Mononuclear cell (primary cell): ENCODE measurements around the gene NAIF1. TPM values are rescaled to one million over a fixed set of nuclear protein-coding genes. Genes with fewer than 3 reads are reported as not detected.

Source experiments
- H3K27me3 ChIP-seq: 2 replicates; pipeline ENCODE4 v1.6.0; 2011; ENCODE audit warnings: low read length, control low read depth; ENCODE audit not compliant: insufficient read depth
- H3K4me1 ChIP-seq: 2 replicates; pipeline ENCODE4 v1.5.1; 2011; ENCODE audit warnings: mild to moderate bottlenecking, low read length, control low read depth; ENCODE audit not compliant: insufficient read depth
- H3K4me3 ChIP-seq: 2 replicates; pipeline ENCODE4 v1.5.1; 2011; ENCODE audit warnings: mild to moderate bottlenecking, low read length, moderate library complexity
- H3K9me3 ChIP-seq: 2 replicates; pipeline ENCODE4 v1.5.1; 2011; ENCODE audit warnings: low read depth, mild to moderate bottlenecking, control low read depth, low read length
- total RNA-seq: library from RNA; depleted of rRNA; stranded (reverse); fragments of >200 nt; gene quantifications from one replicate; pipeline ENCODE4 v1.2.3, GENCODE V29; 2012

NAIF1 gene
- total RNA-seq, 1 donor: 14.0 TPM

DNA sequence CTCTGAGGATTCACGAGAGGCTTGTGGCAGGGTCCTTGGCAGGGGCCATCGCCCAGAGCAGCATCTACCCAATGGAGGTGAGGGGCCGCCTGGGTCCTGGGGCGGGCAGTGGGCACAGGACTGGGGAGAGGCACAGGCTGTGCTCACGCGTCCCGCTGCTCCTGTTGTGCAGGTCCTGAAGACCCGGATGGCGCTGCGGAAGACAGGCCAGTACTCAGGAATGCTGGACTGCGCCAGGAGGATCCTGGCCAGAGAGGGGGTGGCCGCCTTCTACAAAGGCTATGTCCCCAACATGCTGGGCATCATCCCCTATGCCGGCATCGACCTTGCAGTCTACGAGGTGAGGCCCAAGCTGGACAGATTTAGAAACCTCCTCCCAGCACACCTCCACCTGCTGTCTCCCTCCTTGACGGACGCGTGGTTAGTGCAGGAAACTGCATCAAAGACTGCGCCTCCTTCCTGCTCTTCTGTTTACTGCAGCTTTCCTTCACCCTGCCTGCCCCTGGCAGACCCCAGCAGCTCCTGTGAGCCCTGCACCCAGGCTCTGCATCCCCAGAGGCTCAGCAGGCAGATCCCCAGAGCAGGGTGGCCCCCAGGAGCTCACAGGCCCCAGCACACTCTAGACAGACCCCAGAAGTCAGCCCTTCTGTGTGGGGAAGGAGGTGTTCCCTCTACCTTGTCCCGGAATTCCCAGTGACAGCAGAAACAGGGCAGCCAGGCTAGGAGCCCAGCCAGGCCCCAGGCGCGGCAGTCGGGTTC lies 39.2 kb upstream of the NAIF1 start:
- Histone ChIP-seq H3K9me3 (no peaks in the 10 kb centered on the region), H3K4me1 (peaks cover 8% of the 10 kb centered on the region), H3K27me3 (no peaks in the 10 kb centered on the region), H3K4me3 (no peak overlapping the region)

DNA sequence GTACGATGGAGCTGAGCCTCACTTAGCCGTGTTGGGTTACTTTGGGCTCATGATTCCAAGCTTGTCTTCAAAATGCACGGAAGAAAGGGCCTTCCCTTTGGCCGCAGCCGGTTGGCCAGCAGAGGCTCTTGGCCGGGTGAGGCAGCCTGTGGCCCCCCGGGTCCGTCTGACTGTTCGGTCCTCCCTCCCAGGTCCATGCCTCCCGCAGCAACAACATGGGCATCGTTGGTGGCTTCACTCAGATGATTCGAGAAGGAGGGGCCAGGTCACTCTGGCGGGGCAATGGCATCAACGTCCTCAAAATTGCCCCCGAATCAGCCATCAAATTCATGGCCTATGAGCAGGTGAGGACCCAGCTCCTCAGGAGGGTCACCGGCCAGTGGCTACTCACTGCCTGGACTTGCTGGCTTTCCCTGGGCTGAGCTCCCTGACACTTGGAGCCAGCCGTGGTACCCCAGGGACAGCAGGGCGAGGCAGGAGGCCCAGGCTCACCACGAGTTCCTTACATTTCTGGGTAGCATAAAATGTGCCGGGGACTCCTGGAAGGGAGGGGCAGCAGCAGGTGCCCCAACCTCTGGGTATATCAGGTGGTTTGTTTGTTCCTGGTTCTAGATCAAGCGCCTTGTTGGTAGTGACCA lies 38.5 kb upstream of the NAIF1 start:
- H3K4me1 ChIP-seq: peaks cover 8% of the 10 kb centered on the region
- H3K27me3 ChIP-seq: no peaks in the 10 kb centered on the region
- no peaks in the 10 kb centered on the region for H3K9me3 ChIP-seq
- no peak overlapping the region for H3K4me3 ChIP-seq

DNA sequence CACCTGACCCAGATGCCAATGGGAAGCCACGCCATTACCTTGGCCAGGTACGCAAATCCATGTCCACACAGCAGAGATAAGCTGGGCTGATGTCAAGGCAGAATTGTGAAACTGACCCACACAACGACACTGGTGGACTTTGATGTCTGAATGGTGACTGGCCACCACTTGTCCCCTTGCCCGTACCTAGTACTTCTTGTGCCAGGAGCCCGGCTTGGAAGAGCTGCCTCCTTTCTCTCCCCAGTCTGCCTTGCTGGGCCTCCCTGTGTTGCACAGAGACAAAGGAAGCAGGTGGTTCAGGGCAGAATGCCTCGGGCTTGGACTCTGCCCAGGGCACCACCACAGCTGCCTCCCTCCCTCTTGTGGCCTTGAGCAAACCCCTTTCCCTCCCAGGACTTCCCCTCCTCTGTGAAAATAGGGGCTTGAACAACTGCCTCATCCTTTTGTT lies 37.1 kb upstream of the NAIF1 start:
- H3K9me3 ChIP-seq: no peaks in the 10 kb centered on the region
- H3K27me3 ChIP-seq: no peaks in the 10 kb centered on the region
- peaks cover 17% of the 10 kb centered on the region for H3K4me1 ChIP-seq
- no peak overlapping the region for H3K4me3 ChIP-seq

DNA sequence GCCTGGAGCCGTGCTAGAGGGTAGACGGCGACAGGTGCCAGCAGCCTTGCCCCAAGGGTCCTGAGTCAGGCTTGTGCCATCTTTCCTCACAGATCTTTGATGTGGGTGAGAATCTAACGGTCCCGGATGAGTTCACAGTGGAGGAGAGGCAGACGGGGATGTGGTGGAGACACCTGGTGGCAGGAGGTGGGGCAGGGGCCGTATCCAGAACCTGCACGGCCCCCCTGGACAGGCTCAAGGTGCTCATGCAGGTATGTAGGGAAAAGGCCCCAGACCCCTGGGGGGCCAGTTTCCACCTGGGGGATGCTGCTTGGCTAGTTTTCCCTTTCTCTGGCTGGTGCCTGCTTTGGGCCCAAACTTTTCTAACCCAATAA lies 36.5 kb upstream of the NAIF1 start:
- H3K4me1 ChIP-seq: peaks cover 23% of the 10 kb centered on the region
- no peaks in the 10 kb centered on the region for H3K9me3 ChIP-seq
- no peak overlapping the region for H3K4me3 ChIP-seq
- no peaks in the 10 kb centered on the region for H3K27me3 ChIP-seq

DNA sequence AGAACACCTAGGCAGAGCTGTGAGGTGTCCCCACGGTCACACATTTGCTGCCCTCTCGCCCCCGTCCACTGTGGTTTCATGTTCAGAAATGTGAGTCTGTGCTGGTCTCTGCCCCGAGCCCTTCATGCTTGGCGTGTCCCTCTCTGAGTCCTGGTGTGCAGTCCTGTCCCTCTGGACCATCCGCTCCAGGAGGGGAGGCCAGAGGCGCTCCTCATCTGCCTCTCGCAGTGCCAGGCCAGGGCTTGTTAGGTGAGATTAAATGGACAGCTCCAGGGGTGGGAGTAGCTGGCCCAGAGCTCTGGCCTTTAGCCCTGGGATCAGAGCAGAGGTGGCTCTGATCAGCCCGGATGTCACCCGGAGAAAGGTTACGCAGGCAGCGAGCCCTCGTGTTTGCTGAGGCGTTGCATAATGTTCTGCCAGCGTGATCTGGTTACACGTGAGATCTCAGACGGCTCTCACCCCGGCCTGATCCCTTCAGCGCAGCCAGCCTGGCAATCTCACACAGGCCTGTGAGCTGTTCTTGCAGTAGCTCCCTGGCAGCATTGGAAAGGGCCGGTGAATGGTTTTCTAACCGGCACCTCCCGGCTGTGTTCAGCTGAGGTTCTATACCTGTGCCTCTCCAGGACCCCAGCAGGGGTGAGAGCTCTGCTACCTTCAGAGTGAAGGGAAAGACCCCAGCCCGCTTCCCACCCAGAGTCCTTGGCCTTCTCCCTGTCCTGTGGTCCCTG lies 35.9 kb upstream of the NAIF1 start:
- Histone ChIP-seq H3K27me3 (no peaks in the 10 kb centered on the region), H3K9me3 (no peaks in the 10 kb centered on the region), H3K4me3 (no peak overlapping the region), H3K4me1 (peaks cover 29% of the 10 kb centered on the region)

DNA sequence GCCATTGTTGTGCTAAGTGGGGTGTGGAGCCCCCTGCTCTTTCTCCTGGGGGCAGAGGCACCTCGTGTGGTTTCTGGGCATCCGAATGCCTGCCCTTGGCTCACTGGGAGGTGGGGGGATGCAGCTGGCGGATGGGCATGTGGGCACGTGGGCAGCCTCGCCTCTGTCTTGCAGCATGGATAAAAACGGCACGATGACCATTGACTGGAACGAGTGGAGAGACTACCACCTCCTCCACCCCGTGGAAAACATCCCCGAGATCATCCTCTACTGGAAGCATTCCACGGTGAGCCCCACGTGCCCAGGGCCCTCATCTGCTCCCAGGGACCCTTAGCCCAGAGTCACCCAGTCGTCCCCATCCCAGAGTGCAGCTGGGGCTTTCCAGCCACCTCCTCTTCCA lies 35.1 kb upstream of the NAIF1 start:
- Histone ChIP-seq H3K4me3 (no peak overlapping the region), H3K9me3 (no peaks in the 10 kb centered on the region), H3K4me1 (peaks cover 37% of the 10 kb centered on the region), H3K27me3 (no peaks in the 10 kb centered on the region)

DNA sequence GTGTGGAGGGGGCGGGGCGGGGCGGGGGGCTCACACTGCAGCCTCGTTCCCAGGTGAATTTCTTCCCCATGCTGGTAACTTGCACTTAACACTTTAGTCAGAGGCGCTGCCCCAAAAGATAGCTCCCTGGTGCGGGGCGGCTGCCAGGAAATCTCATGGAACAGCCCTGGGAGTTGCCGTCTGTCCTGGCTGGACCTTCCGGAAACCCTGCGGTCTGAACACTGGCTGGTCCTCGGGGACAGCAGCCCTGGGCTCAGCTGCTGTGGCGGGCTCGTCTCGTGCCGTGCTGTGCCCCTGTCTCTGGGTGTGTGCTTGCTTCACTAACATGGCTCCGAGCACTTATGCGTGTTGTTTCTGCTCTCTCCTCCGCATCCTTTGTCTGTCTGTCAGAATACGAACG lies 34.6 kb upstream of the NAIF1 start:
- no peak overlapping the region for H3K4me3 ChIP-seq
- H3K4me1 ChIP-seq: peaks cover 39% of the 10 kb centered on the region
- no peaks in the 10 kb centered on the region for H3K27me3 ChIP-seq
- H3K9me3 ChIP-seq: no peaks in the 10 kb centered on the region

DNA sequence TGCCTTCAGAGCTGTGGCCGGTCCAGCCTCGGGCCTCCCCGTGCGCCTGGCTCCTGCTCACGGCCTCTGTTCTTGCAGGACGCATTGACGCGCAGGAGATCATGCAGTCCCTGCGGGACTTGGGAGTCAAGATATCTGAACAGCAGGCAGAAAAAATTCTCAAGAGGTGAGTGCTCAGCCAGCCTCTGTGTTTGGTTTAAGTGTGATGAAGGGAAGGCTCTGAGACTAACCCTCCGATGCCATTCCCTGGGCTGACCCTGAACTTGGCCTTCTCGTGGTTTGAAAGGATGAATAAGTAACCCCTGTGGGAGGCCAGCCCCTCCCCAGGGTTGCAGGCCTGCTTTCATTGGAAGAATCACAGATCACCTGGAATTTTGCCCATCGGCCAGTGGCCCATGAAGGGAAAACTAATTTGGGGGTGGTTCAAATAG lies 34.1 kb upstream of the NAIF1 start:
- Histone ChIP-seq H3K4me3 (no peak overlapping the region), H3K9me3 (no peaks in the 10 kb centered on the region), H3K4me1 (peaks cover 39% of the 10 kb centered on the region), H3K27me3 (no peaks in the 10 kb centered on the region)

DNA sequence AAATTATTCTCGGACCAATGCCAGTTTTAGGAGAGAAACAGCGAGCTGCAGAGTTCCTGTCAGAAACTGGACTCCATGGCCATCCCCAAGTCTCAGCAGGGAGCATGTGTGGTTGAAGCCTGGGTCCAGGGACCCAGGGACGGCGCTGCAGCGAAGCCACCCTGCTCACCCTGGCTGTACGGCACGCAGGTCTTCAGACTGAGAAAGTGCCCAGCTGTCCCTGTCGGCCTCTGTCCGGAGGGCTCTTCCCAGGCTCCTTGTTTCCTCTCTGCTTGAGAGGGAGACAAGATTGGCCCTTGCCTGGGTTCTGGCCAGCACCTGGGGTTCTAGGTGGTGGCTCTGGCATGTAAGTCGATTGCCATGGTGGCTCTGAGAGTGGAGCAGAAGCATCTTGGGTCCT lies 33.5 kb upstream of the NAIF1 start:
- Histone ChIP-seq H3K9me3 (no peaks in the 10 kb centered on the region), H3K4me1 (peaks cover 40% of the 10 kb centered on the region), H3K4me3 (no peak overlapping the region), H3K27me3 (no peaks in the 10 kb centered on the region)

DNA sequence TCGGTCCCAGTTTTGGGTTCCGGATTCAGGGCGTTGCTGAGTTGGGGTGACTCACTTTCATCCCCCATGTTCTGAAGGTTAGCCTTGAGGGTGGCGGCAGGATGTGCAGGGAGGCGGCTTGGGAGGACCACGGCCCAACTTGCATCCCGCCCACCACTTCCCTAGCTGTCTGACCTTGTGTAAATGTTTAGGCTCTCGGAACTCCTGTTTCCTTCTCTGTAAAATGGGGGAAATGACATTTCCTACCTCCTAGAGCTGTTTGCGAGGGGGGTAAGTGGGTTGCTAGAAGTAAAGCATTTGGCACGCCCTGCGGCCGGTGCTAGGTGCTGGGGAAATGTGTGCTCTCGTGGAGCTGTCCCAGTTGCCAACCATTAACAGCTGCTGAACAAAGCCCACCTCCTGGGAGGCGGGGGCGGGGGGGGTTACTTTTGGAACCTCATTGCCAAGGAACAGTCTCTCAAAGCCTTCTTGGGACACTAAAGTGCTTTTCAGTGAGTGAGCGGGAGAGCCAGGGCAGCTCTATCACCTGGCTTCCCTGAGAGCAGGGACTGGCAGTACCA lies 32.9 kb upstream of the NAIF1 start:
- no peaks in the 10 kb centered on the region for H3K9me3 ChIP-seq
- no peak overlapping the region for H3K4me3 ChIP-seq
- peaks cover 45% of the 10 kb centered on the region for H3K4me1 ChIP-seq
- no peaks in the 10 kb centered on the region for H3K27me3 ChIP-seq

DNA sequence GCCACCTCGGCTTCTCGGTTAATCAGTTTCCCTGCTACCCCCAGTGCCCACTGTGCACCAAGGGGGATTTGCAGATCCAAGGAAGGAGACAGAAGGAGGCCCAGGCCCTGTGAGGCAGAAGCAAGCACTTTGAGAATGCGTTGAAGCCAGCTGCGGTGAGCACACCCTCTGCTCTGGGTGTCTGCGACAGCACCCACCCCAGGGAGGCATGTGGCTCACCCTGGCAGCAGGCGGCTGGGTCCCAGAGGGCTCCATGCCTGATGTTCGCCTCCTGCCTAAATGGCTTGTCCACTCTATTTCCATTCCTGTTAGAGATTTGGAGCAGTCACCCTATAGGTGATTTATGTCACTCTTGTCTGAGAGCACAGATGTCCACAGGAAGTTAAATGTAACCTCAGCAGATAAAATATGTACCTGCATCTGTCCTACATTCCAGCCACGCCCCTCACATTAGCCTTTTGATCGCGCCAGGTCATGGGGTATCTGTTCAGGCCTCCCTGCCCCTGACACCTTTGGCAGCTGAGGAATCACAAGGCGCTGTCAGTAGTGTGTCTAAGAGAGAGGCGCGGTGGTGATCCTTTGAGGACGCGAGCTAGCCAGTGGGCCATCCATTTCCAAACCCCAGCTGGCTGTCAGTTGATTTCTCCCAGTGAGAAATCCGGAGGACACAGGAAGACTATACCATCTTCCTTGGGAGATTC lies 32.3 kb upstream of the NAIF1 start:
- no peaks in the 10 kb centered on the region for H3K27me3 ChIP-seq
- H3K4me3 ChIP-seq: no peak overlapping the region
- peaks cover 52% of the 10 kb centered on the region for H3K4me1 ChIP-seq
- H3K9me3 ChIP-seq: no peaks in the 10 kb centered on the region

DNA sequence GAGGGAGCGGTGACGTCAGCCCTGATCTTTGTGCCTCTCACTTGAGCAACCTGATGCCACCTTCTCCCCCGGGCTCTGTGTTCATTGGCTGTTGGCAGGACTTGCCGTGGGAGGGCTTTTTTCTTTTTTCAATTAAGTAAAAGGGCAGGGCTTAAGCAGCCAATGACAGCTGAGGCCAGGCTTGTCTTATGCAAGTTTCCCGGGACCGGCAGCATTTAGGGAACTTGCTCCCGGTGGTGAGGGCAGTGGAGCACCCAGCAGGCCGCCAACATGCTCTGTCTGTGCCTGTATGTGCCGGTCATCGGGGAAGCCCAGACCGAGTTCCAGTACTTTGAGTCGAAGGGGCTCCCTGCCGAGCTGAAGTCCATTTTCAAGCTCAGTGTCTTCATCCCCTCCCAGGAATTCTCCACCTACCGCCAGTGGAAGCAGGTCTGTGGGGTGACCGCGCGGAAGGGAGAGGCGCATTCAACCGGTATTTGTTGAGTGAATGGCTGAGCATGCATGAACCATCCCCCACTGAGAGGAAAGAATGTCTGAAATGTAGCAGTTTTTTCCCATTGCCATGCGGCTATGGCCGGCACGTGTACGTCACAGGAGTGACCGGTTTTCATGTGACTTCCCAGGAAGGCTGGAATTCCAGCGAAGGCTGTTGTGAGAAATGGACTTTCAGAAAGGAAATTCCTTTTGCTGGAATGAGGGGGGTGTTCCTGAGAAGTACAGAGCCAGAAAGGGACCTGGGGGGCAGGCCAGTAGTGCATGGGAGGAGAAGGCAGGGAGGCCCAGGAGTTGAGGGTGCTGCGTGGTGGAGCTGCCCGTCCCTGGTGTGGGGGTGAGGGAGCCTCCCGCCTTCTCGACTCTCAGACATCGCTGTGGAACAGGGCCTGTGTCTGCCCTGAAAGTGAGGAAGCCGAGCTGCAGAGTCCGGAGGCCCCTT lies 31.4 kb upstream of the NAIF1 start:
- no peak overlapping the region for H3K4me3 ChIP-seq
- H3K4me1 ChIP-seq: peaks cover 60% of the 10 kb centered on the region
- H3K9me3 ChIP-seq: no peaks in the 10 kb centered on the region
- H3K27me3 ChIP-seq: no peaks in the 10 kb centered on the region

DNA sequence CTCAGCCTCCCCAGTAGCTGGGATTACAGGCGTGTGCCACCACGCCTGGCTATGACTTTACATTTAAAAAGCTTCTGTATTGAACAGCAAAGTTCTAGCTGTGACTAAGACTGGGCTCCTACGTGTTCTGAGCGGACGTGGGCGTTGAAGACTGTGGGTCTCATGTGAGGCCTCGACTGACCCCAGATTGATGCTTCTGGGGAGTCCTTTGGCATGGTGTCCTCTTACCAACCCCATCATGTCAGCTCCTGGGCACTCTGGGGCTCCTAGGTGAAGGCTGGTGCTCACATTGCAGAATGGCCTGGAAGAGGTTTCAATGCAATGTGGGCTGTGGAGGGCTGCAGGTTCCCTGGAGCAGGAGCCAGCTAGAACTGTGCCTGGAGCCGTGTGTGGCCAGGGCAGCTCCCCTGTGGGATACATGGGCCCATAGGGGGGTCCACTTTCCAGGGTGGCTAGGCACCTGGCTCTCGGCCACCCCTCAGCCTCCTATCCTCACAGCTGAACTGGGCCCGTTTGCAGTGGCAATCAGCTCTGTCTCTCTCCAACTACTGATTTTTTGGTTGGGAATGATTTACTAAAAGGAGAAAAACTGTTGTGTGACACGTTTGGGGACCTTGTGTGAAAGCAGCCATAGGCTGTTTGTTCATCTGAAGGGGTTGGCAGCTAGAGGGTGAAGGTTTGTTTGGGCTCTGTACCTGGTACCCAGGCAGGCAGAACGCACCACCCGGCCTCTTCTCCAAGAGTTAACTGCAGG lies 30.6 kb upstream of the NAIF1 start:
- H3K4me1 ChIP-seq: peaks cover 61% of the 10 kb centered on the region

More for the DNA sequence above, 30.6 kb upstream of the NAIF1 start:
- H3K9me3 ChIP-seq: no peaks in the 10 kb centered on the region
- H3K27me3 ChIP-seq: no peaks in the 10 kb centered on the region
- no peak overlapping the region for H3K4me3 ChIP-seq
